Urothelium cell line (cell line): ENCODE results near the gene GPD2.
"Not testable (repeated sequence)": the region's sequence is repeated elsewhere in the genome, so short reads cannot be mapped to it uniquely, and the experiment has no call there.

Experiments used
- DNase-seq: peaks from one replicate; pipeline ENCODE4 v3.0.0; 2011; ENCODE audit warnings: low spot score, mixed read lengths
- FAIRE-seq: peaks from 2 replicates; lab custom pipeline; 2011; peaks lifted over from hg19 to GRCh38; lab: Jason Lieb, UNC

The GPD2 gene

GRCh38 chr2:156473445-156473844 is 37.3 kb downstream of the GPD2 start:
- DNase-seq (no peak), FAIRE-seq (no peak)

GRCh38 chr2:156474401-156474800 is 38.2 kb downstream of the GPD2 start:
- FAIRE-seq (no peak), DNase-seq (no peak)

GRCh38 chr2:156476021-156476849 is 40.1 kb downstream of the GPD2 start:
- FAIRE-seq, result no peak
- DNase-seq, result no peak

- DNase-seq (peak; percentile 46), FAIRE-seq (no peak)
Measured at GRCh38 chr2:156476850-156477206, 40.6 kb downstream of the GPD2 start.

- no peak for DNase-seq
- FAIRE-seq, result no peak
Measured at GRCh38 chr2:156480376-156480775, 44.2 kb downstream of the GPD2 start.

- no peak for DNase-seq
- FAIRE-seq, result no peak
Measured at GRCh38 chr2:156481312-156481711, 45.1 kb downstream of the GPD2 start.

GRCh38 chr2:156483741-156484173 is 47.6 kb downstream of the GPD2 start:
- DNase-seq (no peak), FAIRE-seq (no peak)

- no peak for FAIRE-seq
- DNase-seq, result no peak
Measured at GRCh38 chr2:156486147-156486546, 50.0 kb downstream of the GPD2 start.

GRCh38 chr2:156486614-156487013 is 50.4 kb downstream of the GPD2 start:
- DNase-seq (no peak), FAIRE-seq (no peak)

- DNase-seq, result no peak
- FAIRE-seq, result no peak
Measured at GRCh38 chr2:156489195-156489594, 53.0 kb downstream of the GPD2 start.

GRCh38 chr2:156489750-156490465 is 53.7 kb downstream of the GPD2 start:
- DNase-seq, result no peak
- no peak for FAIRE-seq

GRCh38 chr2:156490466-156490840 is 54.3 kb downstream of the GPD2 start:
- no peak for FAIRE-seq
- DNase-seq, result no peak

- no peak for FAIRE-seq
- no peak for DNase-seq
Measured at GRCh38 chr2:156491176-156491575, 55.0 kb downstream of the GPD2 start.

GRCh38 chr2:156492979-156493378 is 56.8 kb downstream of the GPD2 start:
- FAIRE-seq (no peak), DNase-seq (no peak)

GRCh38 chr2:156495998-156496397 is 59.8 kb downstream of the GPD2 start:
- FAIRE-seq, DNase-seq: not testable (repeated sequence)

GRCh38 chr2:156505696-156506095 is 69.5 kb downstream of the GPD2 start:
- no peak for DNase-seq
- no peak for FAIRE-seq

GRCh38 chr2:156511122-156511521 is 74.9 kb downstream of the GPD2 start:
- DNase-seq (no peak), FAIRE-seq (no peak)

- FAIRE-seq (no peak), DNase-seq (no peak)
Measured at GRCh38 chr2:156511803-156512202, 75.6 kb downstream of the GPD2 start.

GRCh38 chr2:156512451-156512850 is 76.3 kb downstream of the GPD2 start:
- no peak for DNase-seq
- no peak for FAIRE-seq

GRCh38 chr2:156513219-156513618 is 77.0 kb downstream of the GPD2 start:
- no peak for FAIRE-seq
- DNase-seq, result no peak

- DNase-seq (no peak), FAIRE-seq (no peak)
Measured at GRCh38 chr2:156517419-156517818, 81.2 kb downstream of the GPD2 start.

- no peak for DNase-seq
Measured at GRCh38 chr2:156518138-156518537, 82.0 kb downstream of the GPD2 start.

More at GRCh38 chr2:156518138-156518537, 82.0 kb downstream of the GPD2 start:
- FAIRE-seq, result no peak
